ENCODE measurements around the gene CCDC9B.

The CCDC9B gene

GRCh38 chr15:40306371-40306770 lies 34.4 kb downstream of the CCDC9B start:
- Histone ChIP-seq H3K9me3 (ENCODE audit: insufficient read depth, low read length) (no peaks in the 10 kb centered on the region), H3K27me3 (ENCODE audit: insufficient read depth, insufficient read length) (peaks cover 4% of the 10 kb centered on the region), H3K9ac (ENCODE audit: insufficient read length, low read depth) (no peak overlapping the region), H3K36me3 (ENCODE audit: insufficient read depth, insufficient read length, low read length) (no peaks in the 10 kb centered on the region), H3K4me3 (ENCODE audit: insufficient read length, low read depth) (no peak overlapping the region), H3K4me1 (ENCODE audit: insufficient read depth, insufficient read length) (peaks cover 31% of the 10 kb centered on the region)
- no peak for DNase-seq (ENCODE audit: low read depth, low spot score)
- TF ChIP-seq YY1 (IDR thresholded peaks at IDR 0.05; ENCODE audit: insufficient read depth, insufficient read length): no peak
- TF ChIP-seq ZNF274 (IDR thresholded peaks at IDR 0.05; ENCODE audit: low read depth, low read length): no peak
- TF ChIP-seq SUZ12 (IDR thresholded peaks at IDR 0.05; ENCODE audit: extremely low read depth, insufficient read depth, insufficient read length): no peak

GRCh38 chr15:40305281-40305680 lies 35.5 kb downstream of the CCDC9B start:
- Histone ChIP-seq H3K27me3 (ENCODE audit: insufficient read depth, insufficient read length) (no peaks in the 10 kb centered on the region), H3K9ac (ENCODE audit: insufficient read length, low read depth) (no peak overlapping the region), H3K4me3 (ENCODE audit: insufficient read length, low read depth) (no peak overlapping the region), H3K4me1 (ENCODE audit: insufficient read depth, insufficient read length) (peaks cover 34% of the 10 kb centered on the region), H3K36me3 (ENCODE audit: insufficient read depth, insufficient read length, low read length) (no peaks in the 10 kb centered on the region), H3K9me3 (ENCODE audit: insufficient read depth, low read length) (peaks cover 3% of the 10 kb centered on the region; the same call in 1 of the 2 replicates)
- TF ChIP-seq ZNF274 (IDR thresholded peaks at IDR 0.05; ENCODE audit: low read depth, low read length): no peak
- no peak for TF ChIP-seq YY1 (IDR thresholded peaks at IDR 0.05; ENCODE audit: insufficient read depth, insufficient read length)
- TF ChIP-seq SUZ12 (IDR thresholded peaks at IDR 0.05; ENCODE audit: extremely low read depth, insufficient read depth, insufficient read length): no peak
- no peak for DNase-seq (ENCODE audit: low read depth, low spot score)

GRCh38 chr15:40303576-40303975 lies 37.2 kb downstream of the CCDC9B start:
- no peaks in the 10 kb centered on the region for H3K27me3 ChIP-seq (ENCODE audit: insufficient read depth, insufficient read length)
- no peak for TF ChIP-seq ZNF274 (IDR thresholded peaks at IDR 0.05; ENCODE audit: low read depth, low read length)
- no peak for TF ChIP-seq SUZ12 (IDR thresholded peaks at IDR 0.05; ENCODE audit: extremely low read depth, insufficient read depth, insufficient read length)
- TF ChIP-seq YY1 (IDR thresholded peaks at IDR 0.05; ENCODE audit: insufficient read depth, insufficient read length): no peak

GRCh38 chr15:40302981-40303380 lies 37.8 kb downstream of the CCDC9B start:
- H3K4me3 ChIP-seq (ENCODE audit: insufficient read length, low read depth): no peak overlapping the region
- H3K27me3 ChIP-seq (ENCODE audit: insufficient read depth, insufficient read length): no peaks in the 10 kb centered on the region
- H3K4me1 ChIP-seq (ENCODE audit: insufficient read depth, insufficient read length): peaks cover 25% of the 10 kb centered on the region
- no peak for TF ChIP-seq ZNF274 (IDR thresholded peaks at IDR 0.05; ENCODE audit: low read depth, low read length)
- TF ChIP-seq YY1 (IDR thresholded peaks at IDR 0.05; ENCODE audit: insufficient read depth, insufficient read length): no peak
- no peak for TF ChIP-seq SUZ12 (IDR thresholded peaks at IDR 0.05; ENCODE audit: extremely low read depth, insufficient read depth, insufficient read length)
- no peaks in the 10 kb centered on the region for H3K36me3 ChIP-seq (ENCODE audit: insufficient read depth, insufficient read length, low read length)
- no peak overlapping the region for H3K9ac ChIP-seq (ENCODE audit: insufficient read length, low read depth)
- DNase-seq (ENCODE audit: low read depth, low spot score): no peak
- peaks cover 7% of the 10 kb centered on the region; the same call in 1 of the 2 replicates for H3K9me3 ChIP-seq (ENCODE audit: insufficient read depth, low read length)

More at GRCh38 chr15:40303576-40303975, 37.2 kb downstream of the CCDC9B start:
- DNase-seq (ENCODE audit: low read depth, low spot score): no peak
- Histone ChIP-seq H3K4me1 (ENCODE audit: insufficient read depth, insufficient read length) (peaks cover 27% of the 10 kb centered on the region), H3K9me3 (ENCODE audit: insufficient read depth, low read length) (peaks cover 7% of the 10 kb centered on the region; the same call in 1 of the 2 replicates), H3K36me3 (ENCODE audit: insufficient read depth, insufficient read length, low read length) (no peaks in the 10 kb centered on the region), H3K4me3 (ENCODE audit: insufficient read length, low read depth) (no peak overlapping the region), H3K9ac (ENCODE audit: insufficient read length, low read depth) (no peak overlapping the region)

- Histone ChIP-seq H3K36me3 (ENCODE audit: insufficient read depth, insufficient read length, low read length) (no peaks in the 10 kb centered on the region), H3K4me1 (ENCODE audit: insufficient read depth, insufficient read length) (peaks cover 23% of the 10 kb centered on the region), H3K9me3 (ENCODE audit: insufficient read depth, low read length) (peaks cover 7% of the 10 kb centered on the region; the same call in 1 of the 2 replicates), H3K4me3 (ENCODE audit: insufficient read length, low read depth) (peak overlapping the region; percentile 11), H3K9ac (ENCODE audit: insufficient read length, low read depth) (peak overlapping the region; percentile 64), H3K27me3 (ENCODE audit: insufficient read depth, insufficient read length) (no peaks in the 10 kb centered on the region)
- no peak for DNase-seq (ENCODE audit: low read depth, low spot score)
- TF ChIP-seq YY1 (IDR thresholded peaks at IDR 0.05; ENCODE audit: insufficient read depth, insufficient read length) (no peak), SUZ12 (IDR thresholded peaks at IDR 0.05; ENCODE audit: extremely low read depth, insufficient read depth, insufficient read length) (no peak), ZNF274 (IDR thresholded peaks at IDR 0.05; ENCODE audit: low read depth, low read length) (no peak)
Observed at GRCh38 chr15:40302288-40302886, 38.4 kb downstream of the CCDC9B start.

GRCh38 chr15:40301467-40302179 lies 39.1 kb downstream of the CCDC9B start:
- Histone ChIP-seq H3K9me3 (ENCODE audit: insufficient read depth, low read length) (peaks cover 7% of the 10 kb centered on the region; the same call in 1 of the 2 replicates), H3K4me1 (ENCODE audit: insufficient read depth, insufficient read length) (peaks cover 15% of the 10 kb centered on the region), H3K27me3 (ENCODE audit: insufficient read depth, insufficient read length) (no peaks in the 10 kb centered on the region), H3K4me3 (ENCODE audit: insufficient read length, low read depth) (peak overlapping the region; percentile 11), H3K9ac (ENCODE audit: insufficient read length, low read depth) (peak overlapping the region; percentile 64), H3K36me3 (ENCODE audit: insufficient read depth, insufficient read length, low read length) (no peaks in the 10 kb centered on the region)
- DNase-seq (ENCODE audit: low read depth, low spot score): no peak
- TF ChIP-seq YY1 (IDR thresholded peaks at IDR 0.05; ENCODE audit: insufficient read depth, insufficient read length) (no peak), ZNF274 (IDR thresholded peaks at IDR 0.05; ENCODE audit: low read depth, low read length) (no peak), SUZ12 (IDR thresholded peaks at IDR 0.05; ENCODE audit: extremely low read depth, insufficient read depth, insufficient read length) (no peak)

- TF ChIP-seq SUZ12 (IDR thresholded peaks at IDR 0.05; ENCODE audit: extremely low read depth, insufficient read depth, insufficient read length) (no peak), YY1 (IDR thresholded peaks at IDR 0.05; ENCODE audit: insufficient read depth, insufficient read length) (no peak), ZNF274 (IDR thresholded peaks at IDR 0.05; ENCODE audit: low read depth, low read length) (no peak)
- H3K9ac ChIP-seq (ENCODE audit: insufficient read length, low read depth): no peak overlapping the region
- no peaks in the 10 kb centered on the region for H3K27me3 ChIP-seq (ENCODE audit: insufficient read depth, insufficient read length)
Observed at GRCh38 chr15:40300771-40301170, 40.0 kb downstream of the CCDC9B start.

More at GRCh38 chr15:40300771-40301170, 40.0 kb downstream of the CCDC9B start:
- no peak for DNase-seq (ENCODE audit: low read depth, low spot score)
- Histone ChIP-seq H3K4me3 (ENCODE audit: insufficient read length, low read depth) (no peak overlapping the region), H3K36me3 (ENCODE audit: insufficient read depth, insufficient read length, low read length) (no peaks in the 10 kb centered on the region), H3K9me3 (ENCODE audit: insufficient read depth, low read length) (peaks cover 7% of the 10 kb centered on the region; the same call in 1 of the 2 replicates), H3K4me1 (ENCODE audit: insufficient read depth, insufficient read length) (peaks cover 11% of the 10 kb centered on the region)
